HG02885 (cell line): ENCODE data around the gene DENND4B.
"Not testable (repeated sequence)": the region's sequence is repeated elsewhere in the genome, so short reads cannot be mapped to it uniquely, and the experiment has no call there.

Experiments
- ATAC-seq: cut with Tn5 transposase; IDR thresholded peaks from one replicate; pipeline ENCODE4 v1.9.1; 2021; ENCODE audit warnings: mild to moderate bottlenecking; ENCODE audit not compliant: unreplicated experiment, poor library complexity

DENND4B gene

DNA sequence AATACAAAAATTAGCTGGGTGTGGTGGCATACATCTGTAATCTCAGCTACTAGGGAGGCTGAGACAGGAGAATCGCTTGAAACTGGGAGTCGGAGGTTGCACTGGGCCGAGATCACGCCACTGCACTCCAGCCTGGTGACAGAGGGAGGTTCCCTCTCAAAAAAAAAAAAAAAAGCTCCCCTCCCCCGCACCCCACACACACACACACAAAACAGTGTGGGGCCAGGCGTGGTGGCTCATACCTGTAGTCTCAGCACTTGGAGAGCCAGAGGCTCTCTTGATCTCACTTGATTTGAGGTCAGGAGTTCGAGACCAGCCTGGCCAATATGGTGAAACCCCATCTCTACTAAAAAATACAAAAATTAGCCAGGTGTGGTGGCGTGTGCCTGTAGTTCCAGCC is 40.6 kb downstream of the DENND4B start:
- ATAC-seq, result not testable (repeated sequence)

DNA sequence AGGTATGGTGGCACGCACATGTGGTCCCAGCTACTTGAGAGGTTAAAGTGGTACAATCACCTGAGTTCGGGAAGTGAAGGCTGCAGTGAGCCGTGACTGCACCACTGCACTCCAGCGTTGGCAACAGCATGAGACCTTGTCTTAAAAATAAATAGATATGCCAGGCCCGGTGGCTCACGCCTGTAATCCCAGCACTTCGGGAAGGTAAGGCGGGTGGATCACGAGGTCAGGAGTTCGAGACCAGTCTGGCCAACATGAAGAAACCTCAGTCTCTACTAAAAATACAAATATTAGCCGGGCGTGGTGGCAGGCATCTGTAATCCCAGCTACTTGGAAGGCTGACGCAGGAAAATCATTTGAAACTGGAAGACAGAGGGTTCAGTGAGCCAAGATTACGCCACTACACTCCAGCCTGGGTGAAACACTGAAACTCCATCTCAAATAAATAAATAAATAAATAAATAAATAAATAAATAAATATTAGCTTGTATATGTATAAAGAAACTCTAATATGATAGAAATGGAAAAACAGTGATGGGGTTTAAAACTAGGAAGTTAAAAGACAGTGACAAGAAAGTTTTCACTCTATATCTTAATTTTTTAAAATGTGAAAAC is 42.6 kb downstream of the DENND4B start:
- no peak for ATAC-seq

DNA sequence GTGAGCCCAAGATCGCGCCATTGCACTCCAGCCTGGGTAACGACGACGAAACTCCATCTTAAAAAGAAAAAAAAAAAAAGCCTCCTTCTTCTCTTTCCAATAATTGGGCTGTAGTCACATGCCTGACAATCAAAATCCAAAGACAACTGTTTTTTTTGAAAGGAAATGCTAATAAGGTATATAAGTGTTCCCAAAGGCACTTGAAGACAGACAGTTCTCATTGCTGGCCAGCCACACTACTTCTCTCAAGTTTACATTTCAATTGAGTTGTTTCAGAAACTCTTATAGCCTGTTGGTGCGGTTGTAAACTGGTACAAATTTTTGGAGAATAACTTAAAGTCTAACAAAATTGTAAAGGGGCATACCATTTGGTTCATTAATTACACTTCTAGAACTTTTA is 47.0 kb downstream of the DENND4B start:
- no peak for ATAC-seq

DNA sequence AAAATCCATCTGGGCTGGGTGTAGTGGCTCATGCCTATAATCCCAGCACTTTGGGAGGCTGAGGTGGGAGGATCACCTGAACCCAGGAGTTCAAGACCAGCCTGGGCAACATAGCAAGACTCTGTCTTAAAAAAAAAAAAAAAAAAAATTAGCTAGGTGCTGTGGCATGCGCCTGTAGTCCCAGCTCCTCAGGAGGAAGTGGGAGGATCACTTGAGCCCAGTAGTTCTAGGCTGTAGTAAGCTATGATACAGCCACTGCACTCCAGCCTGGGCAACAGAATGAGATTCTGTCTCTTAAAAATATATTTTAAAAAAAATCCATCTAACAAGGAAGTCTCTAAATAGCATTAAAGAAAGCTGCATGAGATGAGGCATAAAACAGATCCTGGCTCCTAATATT is 50.7 kb downstream of the DENND4B start:
- ATAC-seq, result not testable (repeated sequence)

DNA sequence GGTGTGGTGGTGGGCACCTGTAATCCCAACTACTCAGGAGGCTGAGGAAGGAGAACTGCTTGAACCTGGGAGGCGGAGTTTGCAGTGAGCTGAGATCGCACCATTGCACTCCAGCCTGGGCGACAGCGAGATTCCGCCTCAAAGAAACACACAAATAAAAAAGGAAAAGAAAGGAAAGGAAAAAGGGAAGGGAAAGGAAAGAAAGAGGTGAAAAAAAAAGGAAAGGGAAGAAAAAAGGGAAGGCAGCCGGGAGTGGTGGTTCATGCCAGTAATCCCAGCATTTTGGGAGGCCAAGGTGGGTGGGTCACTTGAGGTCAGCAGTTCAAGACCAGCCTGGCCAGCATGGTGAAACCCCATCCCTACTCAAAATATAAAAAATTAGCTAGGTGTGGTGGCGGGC is 55.5 kb downstream of the DENND4B start:
- ATAC-seq, result not testable (repeated sequence)

DNA sequence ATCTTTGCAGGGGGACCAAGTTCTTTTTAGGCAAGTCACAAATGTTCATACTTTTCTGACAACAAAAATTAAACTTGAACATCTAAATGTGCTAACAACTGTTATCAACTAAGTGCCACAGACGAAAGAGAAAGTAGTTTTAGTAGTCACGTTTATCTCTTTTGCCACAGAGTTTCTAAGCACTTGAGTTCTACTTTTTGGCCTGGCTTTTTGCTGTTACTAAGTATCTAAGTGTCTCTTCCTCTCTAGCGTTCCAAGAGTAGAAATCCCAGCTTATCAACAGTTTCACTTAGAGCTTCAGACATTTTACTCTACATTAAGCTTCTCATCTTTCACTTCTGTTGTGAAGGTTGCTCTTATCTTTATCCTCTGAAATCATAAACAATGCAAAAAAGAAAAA is 58.0 kb downstream of the DENND4B start:
- no peak for ATAC-seq

DNA sequence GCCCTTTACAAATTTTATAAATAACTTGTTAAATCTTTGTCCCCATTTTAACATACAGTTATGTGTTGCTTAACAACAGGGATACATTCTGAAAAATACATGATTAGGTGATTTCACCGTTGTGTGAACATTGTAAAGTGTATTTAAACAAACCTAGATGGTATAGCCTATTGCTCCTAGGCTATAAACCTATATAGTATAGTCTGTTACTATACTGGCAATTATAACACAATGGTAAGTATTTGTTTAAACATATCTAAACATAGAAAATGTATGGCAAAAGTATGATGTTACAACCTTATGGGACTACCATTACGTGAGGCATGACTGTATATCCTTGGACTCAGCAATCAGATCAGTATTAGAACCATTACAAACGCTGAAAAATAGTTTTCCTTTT is 60.4 kb downstream of the DENND4B start:
- no peak for ATAC-seq

DNA sequence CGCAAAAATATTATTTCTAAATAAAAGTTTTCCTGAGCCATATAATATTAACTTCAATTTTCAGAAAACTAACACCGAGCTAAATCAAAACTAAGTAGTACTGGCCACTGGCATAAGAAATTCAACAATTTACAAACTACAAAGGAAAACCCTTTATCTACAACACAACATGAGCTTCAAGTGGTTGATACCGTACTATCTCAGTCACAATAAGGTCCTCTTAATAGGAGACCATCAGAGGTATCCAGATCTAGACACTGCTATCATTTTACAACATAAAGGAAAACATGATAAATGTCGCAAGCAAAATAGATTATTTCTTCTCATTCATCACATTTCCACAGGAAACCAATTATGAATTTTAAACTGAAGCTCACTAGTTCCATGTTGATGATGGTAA is 63.3 kb downstream of the DENND4B start:
- ATAC-seq, result no peak

DNA sequence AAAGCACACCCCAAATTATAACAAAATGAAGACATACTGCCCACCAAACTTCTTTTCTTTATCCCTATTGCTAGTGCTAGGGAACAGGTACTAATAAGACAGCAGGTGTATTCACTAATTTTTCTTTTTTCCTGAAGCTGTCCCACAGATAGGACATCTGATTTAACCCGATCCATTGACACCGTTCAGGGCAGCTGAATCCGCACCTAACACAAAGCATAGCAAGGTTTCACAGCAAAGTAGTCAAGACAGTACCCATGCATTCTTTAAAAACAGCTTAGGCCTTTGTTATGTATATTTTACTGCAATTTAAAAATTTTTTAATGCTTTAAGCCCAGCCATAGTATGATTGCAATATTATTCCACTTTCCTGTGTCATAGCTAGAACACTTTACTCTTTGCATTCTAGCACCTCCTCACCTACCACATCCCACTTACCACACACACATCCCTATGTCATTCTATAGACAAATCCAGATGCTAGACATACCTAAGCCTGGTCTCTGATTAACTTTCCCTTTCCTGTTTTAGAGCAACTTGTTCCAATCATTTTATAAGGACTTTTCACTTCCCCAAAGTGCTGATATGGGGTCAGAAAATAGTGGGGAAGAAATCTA is 64.1 kb downstream of the DENND4B start:
- no peak for ATAC-seq

DNA sequence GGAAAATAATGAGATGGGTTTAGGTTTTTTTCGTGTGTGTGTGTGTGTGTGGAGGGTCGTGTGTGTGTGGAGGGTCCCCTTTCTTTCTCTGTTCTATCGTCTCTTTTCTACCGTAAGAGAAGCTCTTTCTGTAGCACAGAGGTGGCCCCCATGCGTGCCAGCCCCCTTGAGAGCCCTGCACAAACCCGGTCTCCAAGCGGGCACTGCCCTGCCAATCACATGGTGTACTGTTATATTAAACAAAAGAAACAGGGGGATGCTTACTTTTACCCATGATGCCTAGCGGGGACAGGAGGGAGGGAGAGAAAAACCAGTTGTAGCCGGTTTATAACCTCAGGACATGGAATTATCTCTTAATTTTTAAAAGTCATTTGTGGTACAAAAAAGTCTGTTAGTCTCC is 64.8 kb downstream of the DENND4B start:
- no peak for ATAC-seq

DNA sequence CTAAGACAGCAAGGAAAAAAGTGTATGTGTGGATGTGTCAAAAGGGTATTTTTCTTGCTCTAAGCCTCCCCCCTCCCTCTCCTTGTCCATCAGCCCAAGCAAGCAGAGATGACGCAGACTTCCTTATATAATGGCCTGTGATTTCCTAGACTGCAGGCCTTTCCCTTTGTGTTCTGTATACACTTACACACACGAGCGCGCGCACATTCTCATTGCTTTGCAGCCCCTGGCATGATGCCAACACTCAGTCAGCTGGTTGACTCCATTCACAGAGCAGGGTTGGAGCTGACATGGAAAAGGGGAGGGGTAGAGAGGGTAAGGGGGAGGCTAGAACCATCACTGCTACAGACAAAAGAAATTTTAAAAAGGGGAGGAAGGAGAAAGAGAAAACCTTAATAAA is 65.6 kb downstream of the DENND4B start:
- ATAC-seq, result no peak

DNA sequence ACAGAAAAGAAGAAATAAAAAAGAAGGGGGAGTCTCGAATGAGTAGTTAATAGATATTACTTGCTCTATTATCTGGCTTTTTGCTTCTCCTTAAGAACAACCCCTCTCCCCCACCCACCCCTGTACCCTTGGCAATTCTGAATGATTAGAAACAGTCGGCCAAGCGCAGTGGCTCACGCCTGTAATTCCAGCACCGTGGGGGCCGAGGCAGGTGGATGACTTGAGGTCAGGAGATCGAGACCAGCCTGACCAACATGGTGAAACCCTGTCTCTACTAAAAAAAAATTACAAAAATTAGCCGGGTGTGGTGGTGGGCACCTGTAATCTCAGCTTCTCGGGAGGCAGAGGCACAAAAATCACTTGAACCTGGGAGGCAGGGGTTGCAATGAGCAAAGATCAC is 66.5 kb downstream of the DENND4B start:
- no peak for ATAC-seq
